ENCODE results near the gene TOMM7. TPM values are rescaled to one million over a fixed set of nuclear protein-coding genes. Genes with fewer than 3 reads are reported as not detected.

Gene TOMM7
- total and polyA plus RNA-seq, 8 donors, result 29.8 to 539 (median 221) TPM

DNA sequence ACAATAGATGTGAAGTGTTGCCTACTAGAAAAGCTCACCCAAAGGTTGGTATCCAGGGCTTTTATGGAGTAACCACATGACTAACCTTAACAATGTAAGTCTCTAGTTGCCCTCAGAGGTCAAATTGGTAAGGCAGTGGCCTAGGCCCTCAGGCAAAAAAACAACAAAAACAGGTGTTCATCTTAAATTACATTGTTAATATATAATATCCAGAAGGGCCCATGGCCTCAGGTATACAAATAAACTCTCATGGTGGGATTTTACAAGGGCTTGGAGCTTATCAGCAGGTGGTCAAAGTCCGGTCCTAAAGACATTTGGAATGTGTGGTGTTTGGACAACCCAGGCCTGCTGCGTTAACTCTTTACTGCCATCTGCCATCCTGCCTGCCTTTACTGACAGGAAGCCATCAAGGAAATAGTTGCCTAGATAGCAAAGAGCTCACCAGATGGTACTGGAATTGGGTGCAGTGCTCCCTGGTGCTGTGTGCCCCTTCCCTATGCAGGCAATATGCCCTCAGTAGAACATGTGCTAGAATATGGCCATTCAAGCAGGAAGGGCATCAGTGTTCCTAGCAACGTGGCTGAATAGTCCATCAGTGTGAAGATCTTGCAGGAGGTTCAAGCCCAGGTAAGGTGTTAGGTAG lies 36.2 kb downstream of the TOMM7 start:
- H3K27ac ChIP-seq, result no peak overlapping the region
- H3K4me3 ChIP-seq, result no peak overlapping the region
- DNase-seq, result peak in 1 of 2 donors; percentile 61
- H3K27me3 ChIP-seq, result no peaks in the 10 kb centered on the region
- WGBS, 5 donors, result 29 to 45% (median 36%) methylated on average over 3 of the region's 3 CpGs
- intact Hi-C loops (cut with DNase I; ENCODE audit: low total_unique reads), result no loop called here
- H3K36me3 ChIP-seq, result no peaks in the 10 kb centered on the region
- no peaks in the 10 kb centered on the region for H3K9me3 ChIP-seq
- H3K4me1 ChIP-seq, result peaks cover 0 to 4% (median 0%) of the 10 kb centered on the region in 4 donors
- TF ChIP-seq POLR2AphosphoS5 (IDR thresholded peaks at IDR 0.05) (no peak), POLR2A (IDR thresholded peaks at IDR 0.05) (no peak), EP300 (IDR thresholded peaks at IDR 0.05) (no peak)
- TF ChIP-seq, protein P1, sequence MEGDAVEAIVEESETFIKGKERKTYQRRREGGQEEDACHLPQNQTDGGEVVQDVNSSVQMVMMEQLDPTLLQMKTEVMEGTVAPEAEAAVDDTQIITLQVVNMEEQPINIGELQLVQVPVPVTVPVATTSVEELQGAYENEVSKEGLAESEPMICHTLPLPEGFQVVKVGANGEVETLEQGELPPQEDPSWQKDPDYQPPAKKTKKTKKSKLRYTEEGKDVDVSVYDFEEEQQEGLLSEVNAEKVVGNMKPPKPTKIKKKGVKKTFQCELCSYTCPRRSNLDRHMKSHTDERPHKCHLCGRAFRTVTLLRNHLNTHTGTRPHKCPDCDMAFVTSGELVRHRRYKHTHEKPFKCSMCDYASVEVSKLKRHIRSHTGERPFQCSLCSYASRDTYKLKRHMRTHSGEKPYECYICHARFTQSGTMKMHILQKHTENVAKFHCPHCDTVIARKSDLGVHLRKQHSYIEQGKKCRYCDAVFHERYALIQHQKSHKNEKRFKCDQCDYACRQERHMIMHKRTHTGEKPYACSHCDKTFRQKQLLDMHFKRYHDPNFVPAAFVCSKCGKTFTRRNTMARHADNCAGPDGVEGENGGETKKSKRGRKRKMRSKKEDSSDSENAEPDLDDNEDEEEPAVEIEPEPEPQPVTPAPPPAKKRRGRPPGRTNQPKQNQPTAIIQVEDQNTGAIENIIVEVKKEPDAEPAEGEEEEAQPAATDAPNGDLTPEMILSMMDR (IDR thresholded peaks at IDR 0.05), result no peak

DNA sequence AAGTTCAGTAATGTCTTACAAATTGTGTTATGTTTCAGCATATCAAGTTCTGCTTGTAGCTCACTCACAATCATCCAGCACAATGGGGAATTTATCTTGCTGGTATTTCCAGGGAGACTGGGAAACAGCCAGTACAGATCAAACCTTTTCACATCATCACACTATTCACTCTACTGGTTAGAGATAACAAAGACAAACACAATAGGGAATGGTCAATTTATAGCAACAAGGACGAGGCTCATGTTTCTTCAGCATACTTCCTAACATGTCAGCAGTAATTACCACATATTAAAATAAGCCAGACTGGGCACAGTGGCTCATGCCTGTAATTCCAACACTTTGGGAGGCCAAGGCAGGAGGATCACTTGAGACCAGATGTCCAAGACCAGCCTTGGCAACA lies 38.3 kb downstream of the TOMM7 start:
- no peaks in the 10 kb centered on the region for H3K27me3 ChIP-seq
- intact Hi-C loops (cut with DNase I; ENCODE audit: low total_unique reads), result loop anchor here (5.0 kb wide), 1 partner anchor 227 kb away; no protein-coding TSS in a partner anchor
- TF ChIP-seq, protein P1 (IDR thresholded peaks at IDR 0.05), result no peak
- no peak for TF ChIP-seq POLR2AphosphoS5 (IDR thresholded peaks at IDR 0.05)
- no peak for TF ChIP-seq EP300 (IDR thresholded peaks at IDR 0.05)
- TF ChIP-seq POLR2A (IDR thresholded peaks at IDR 0.05), result no peak
- no peaks in the 10 kb centered on the region for H3K9me3 ChIP-seq
- no peak for DNase-seq
- H3K4me1 ChIP-seq, result peaks cover 0 to 4% (median 0%) of the 10 kb centered on the region in 4 donors
- H3K36me3 ChIP-seq, result no peaks in the 10 kb centered on the region
- 18 to 43% (median 21%) methylated on average over 1 of the region's 1 CpG for WGBS, 5 donors
- H3K4me3 ChIP-seq, result no peak overlapping the region
- no peak overlapping the region for H3K27ac ChIP-seq

DNA sequence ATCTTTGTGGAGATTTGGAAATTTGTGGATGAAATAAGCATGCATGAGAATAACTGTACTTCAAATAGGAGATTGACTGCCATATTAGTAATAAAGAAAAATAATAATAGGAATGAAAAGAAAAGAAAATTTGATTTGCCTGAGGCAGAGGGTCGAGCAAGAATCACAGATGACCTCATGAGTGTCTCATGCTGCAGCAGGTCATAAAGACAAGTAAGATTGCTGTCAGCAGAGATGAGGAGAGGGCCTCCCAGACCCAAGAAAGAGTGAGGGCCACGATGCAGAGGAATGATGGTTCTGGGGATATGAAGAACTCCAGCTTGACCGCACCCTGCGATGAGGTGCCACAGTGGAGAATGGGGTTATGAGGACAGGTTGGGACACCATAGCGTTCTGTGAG lies 39.2 kb downstream of the TOMM7 start:
- no peaks in the 10 kb centered on the region for H3K36me3 ChIP-seq
- DNase-seq, result no peak
- no peaks in the 10 kb centered on the region for H3K27me3 ChIP-seq
- WGBS, 5 donors, result 80 to 90% (median 84%) methylated on average over 5 of the region's 5 CpGs
- no peak overlapping the region for H3K27ac ChIP-seq
- no peak for TF ChIP-seq EP300 (IDR thresholded peaks at IDR 0.05)
- TF ChIP-seq, protein P1 (IDR thresholded peaks at IDR 0.05), result no peak
- no peak for TF ChIP-seq POLR2A (IDR thresholded peaks at IDR 0.05)
- no peak for TF ChIP-seq POLR2AphosphoS5 (IDR thresholded peaks at IDR 0.05)
- H3K9me3 ChIP-seq, result no peaks in the 10 kb centered on the region
- intact Hi-C loops (cut with DNase I; ENCODE audit: low total_unique reads), result loop anchor here (5.0 kb wide), 1 partner anchor 226 kb away; no protein-coding TSS in a partner anchor
- no peak overlapping the region for H3K4me3 ChIP-seq
- peaks cover 0 to 4% (median 0%) of the 10 kb centered on the region in 4 donors for H3K4me1 ChIP-seq

DNA sequence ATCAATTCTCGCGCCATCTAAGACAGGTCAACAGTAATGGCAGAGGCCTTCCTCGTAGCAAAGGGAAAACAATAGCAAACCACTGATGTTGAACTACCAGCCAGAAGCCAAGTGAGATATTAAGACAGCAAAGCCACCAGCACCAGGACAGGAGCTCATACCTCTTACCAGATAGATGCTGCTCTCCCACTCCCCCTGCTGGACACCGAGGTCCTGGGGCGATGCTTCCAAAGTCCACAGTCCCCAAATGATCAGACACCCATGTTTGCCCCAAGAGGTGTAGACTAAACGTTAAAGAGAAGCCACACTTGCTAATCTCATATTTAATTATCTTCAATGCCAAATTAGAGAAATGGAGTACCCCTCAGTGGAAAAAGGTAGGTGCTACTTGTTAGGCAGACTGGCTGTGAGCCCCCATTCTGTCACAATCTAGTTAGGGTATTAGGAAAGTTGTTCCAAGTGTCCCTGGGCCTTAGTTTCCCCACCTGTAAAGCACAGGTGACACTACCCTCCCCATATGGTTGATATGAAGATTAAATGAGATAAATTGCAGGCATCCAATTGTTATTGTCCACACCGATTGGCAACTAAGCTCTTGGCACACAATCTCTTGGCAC lies 39.9 kb downstream of the TOMM7 start:
- TF ChIP-seq, protein P1 (IDR thresholded peaks at IDR 0.05), result peak in 5 of 7 experiments; percentile 43 to 62 (median 58)
- no peak for TF ChIP-seq POLR2AphosphoS5 (IDR thresholded peaks at IDR 0.05)
- WGBS, 5 donors, result 53 to 73% (median 57%) methylated on average over 5 to 7 of the region's 7 CpGs
- Histone ChIP-seq H3K27me3 (no peaks in the 10 kb centered on the region), H3K4me3 (no peak overlapping the region), H3K36me3 (no peaks in the 10 kb centered on the region), H3K27ac (no peak overlapping the region), H3K4me1 (peaks cover 0 to 4% (median 0%) of the 10 kb centered on the region in 4 donors), H3K9me3 (no peaks in the 10 kb centered on the region)
- intact Hi-C loops (cut with DNase I; ENCODE audit: low total_unique reads), result loop anchor here (5.0 kb wide), 1 partner anchor 225 kb away; no protein-coding TSS in a partner anchor
- DNase-seq, result peak; percentile 66 to 72

Measured in stomach (tissue), 9 donors.